ENCODE data around the gene ZFPM1.

GRCh38 chr16:88577166-88577565, 124.1 kb downstream of the ZFPM1 start:
- TF ChIP-seq POLR2AphosphoS5 (IDR thresholded peaks at IDR 0.05; ENCODE audit: low read depth, low read length), result no peak
- TF ChIP-seq RBBP5 (IDR thresholded peaks at IDR 0.05; ENCODE audit: borderline replicate concordance, low read depth, low read length), result no peak
- no peak for TF ChIP-seq POLR2A (IDR thresholded peaks at IDR 0.05; ENCODE audit: control extremely low read depth in 1 of 2, low read depth in 2 of 2, low read length in 2 of 2)
- no peak for TF ChIP-seq HDAC2 (IDR thresholded peaks at IDR 0.05; ENCODE audit: borderline replicate concordance in 1 of 2, low read depth in 2 of 2, low read length in 2 of 2)
- TF ChIP-seq EZH2 (IDR thresholded peaks at IDR 0.05; ENCODE audit: low read depth, low read length, severe bottlenecking), result no peak
- TF ChIP-seq TAF1 (IDR thresholded peaks at IDR 0.05; ENCODE audit: low read depth, low read length), result no peak
- TF ChIP-seq RNF2 (IDR thresholded peaks at IDR 0.05; ENCODE audit: borderline replicate concordance, low read depth, low read length, missing control alignments, poor library complexity, severe bottlenecking), result no peak
- no peak for TF ChIP-seq GABPA (IDR thresholded peaks at IDR 0.05; ENCODE audit: borderline replicate concordance, insufficient read depth, low read length)
- TF ChIP-seq FOSL1 (IDR thresholded peaks at IDR 0.05; ENCODE audit: insufficient read depth, low read depth, low read length), result no peak
- no peak for TF ChIP-seq CREB1 (IDR thresholded peaks at IDR 0.05)
- TF ChIP-seq BRCA1 (IDR thresholded peaks at IDR 0.05; ENCODE audit: low read depth, low read length), result no peak
- TF ChIP-seq GTF2F1 (IDR thresholded peaks at IDR 0.05; ENCODE audit: borderline replicate concordance, low read depth, low read length), result no peak
- TF ChIP-seq CTCF (IDR thresholded peaks at IDR 0.05; ENCODE audit: control extremely low read depth in 1 of 3, insufficient read depth in 1 of 3, low read depth in 1 of 3, low read length in 3 of 3), result no peak
- no peak for TF ChIP-seq RFX5 (IDR thresholded peaks at IDR 0.05; ENCODE audit: borderline replicate concordance, low read depth, low read length)
